Inflammatory macrophage (primary cell): ENCODE results near the gene FBN1.

Source experiments
- DNase-seq, 2 donors: peaks; one replicate each; pipeline ENCODE4 v3.0.0-alpha.2; 2020 to 2022

The FBN1 gene

GRCh38 chr15:48501208-48501607 is 144.3 kb downstream of the FBN1 start:
- no peak for DNase-seq

GRCh38 chr15:48500595-48500994 is 144.9 kb downstream of the FBN1 start:
- DNase-seq = no peak

- no peak for DNase-seq
These were observed 145.5 kb downstream of the FBN1 start for GRCh38 chr15:48499978-48500377.

GRCh38 chr15:48498828-48499227 is 146.7 kb downstream of the FBN1 start:
- no peak for DNase-seq

- DNase-seq = no peak
These were observed 150.9 kb downstream of the FBN1 start for GRCh38 chr15:48494631-48495030.

GRCh38 chr15:48493763-48494225 is 151.7 kb downstream of the FBN1 start:
- peak; percentile 2 to 3 for DNase-seq

GRCh38 chr15:48493084-48493762 is 152.3 kb downstream of the FBN1 start:
- DNase-seq = no peak

GRCh38 chr15:48486228-48486627 is 159.3 kb downstream of the FBN1 start:
- no peak for DNase-seq

GRCh38 chr15:48481802-48482201 is 163.7 kb downstream of the FBN1 start:
- DNase-seq = no peak

- no peak for DNase-seq
These were observed 165.8 kb downstream of the FBN1 start for GRCh38 chr15:48479751-48480150.

GRCh38 chr15:48478581-48478980 is 166.9 kb downstream of the FBN1 start:
- no peak for DNase-seq

- DNase-seq = no peak
These were observed 167.6 kb downstream of the FBN1 start for GRCh38 chr15:48477795-48478360.

GRCh38 chr15:48475600-48476395 is 169.7 kb downstream of the FBN1 start:
- no peak for DNase-seq

GRCh38 chr15:48473667-48474066 is 171.8 kb downstream of the FBN1 start:
- DNase-seq = no peak

- peak; percentile 15 to 39 for DNase-seq
These were observed 172.8 kb downstream of the FBN1 start for GRCh38 chr15:48472756-48473155.

- no peak for DNase-seq
These were observed 174.4 kb downstream of the FBN1 start for GRCh38 chr15:48471073-48471472.

GRCh38 chr15:48470096-48470495 is 175.4 kb downstream of the FBN1 start:
- no peak for DNase-seq

GRCh38 chr15:48469681-48470080 is 175.8 kb downstream of the FBN1 start:
- DNase-seq = no peak

GRCh38 chr15:48469271-48469670 is 176.2 kb downstream of the FBN1 start:
- DNase-seq = no peak

GRCh38 chr15:48467801-48468200 is 177.7 kb downstream of the FBN1 start:
- no peak for DNase-seq

GRCh38 chr15:48466820-48467219 is 178.7 kb downstream of the FBN1 start:
- no peak for DNase-seq

GRCh38 chr15:48466079-48466478 is 179.4 kb downstream of the FBN1 start:
- DNase-seq = no peak

GRCh38 chr15:48465410-48465809 is 180.1 kb downstream of the FBN1 start:
- no peak for DNase-seq

- no peak for DNase-seq
These were observed 182.1 kb downstream of the FBN1 start for GRCh38 chr15:48463366-48463880.
